Spleen (tissue), 11 donors: Measurements from ENCODE around the gene MACROD2. TPM values are rescaled to one million over a fixed set of nuclear protein-coding genes. Genes with fewer than 3 reads are reported as not detected.
"Not testable (repeated sequence)": the region's sequence is repeated elsewhere in the genome, so short reads cannot be mapped to it uniquely, and the experiment has no call there.

Experiments used
- DNase-seq: peaks from one replicate; pipeline ENCODE4 v3.0.0-alpha.2; 2020
- H3K27ac ChIP-seq, 8 donors: fragments of 200-600 bp; sonication (generic) in 7 of 8; 1 replicate in 4 of 8; 2 replicates in 4 of 8; pipeline versions ENCODE4 v1.5.0 to v1.8.0; 2016 to 2021; ENCODE audit warnings: inconsistent platforms in 4 of 8, mild to moderate bottlenecking in 4 of 8, moderate library complexity in 1 of 8
- H3K27me3 ChIP-seq, 7 donors: fragments of 200-600 bp; sonication (generic) in 6 of 7; replicated peaks in 1 of 7; 1 replicate in 4 of 7; 2 replicates in 3 of 7; pipeline versions ENCODE4 v1.5.0 to v1.8.0; 2016 to 2021; ENCODE audit warnings: inconsistent platforms in 3 of 7, mild to moderate bottlenecking in 1 of 7
- H3K36me3 ChIP-seq, 6 donors: fragments of 200-600 bp; sonication (generic) in 5 of 6; 1 replicate in 4 of 6; 2 replicates in 2 of 6; pipeline versions ENCODE4 v1.5.0 to v1.8.0; 2016 to 2021; ENCODE audit warnings: inconsistent platforms in 2 of 6
- H3K4me1 ChIP-seq, 6 donors: fragments of 200-600 bp; sonication (generic) in 5 of 6; 1 replicate in 3 of 6; 2 replicates in 3 of 6; pipeline versions ENCODE4 v1.5.0 to v1.8.0; 2016 to 2021; ENCODE audit warnings: inconsistent platforms in 3 of 6
- H3K4me3 ChIP-seq, 8 donors: fragments of 200-600 bp; sonication (generic) in 7 of 8; 1 replicate in 4 of 8; 2 replicates in 4 of 8; pipeline versions ENCODE4 v1.5.0 to v1.8.0; 2016 to 2021; ENCODE audit warnings: inconsistent platforms in 4 of 8, mild to moderate bottlenecking in 4 of 8, moderate library complexity in 2 of 8
- H3K9me3 ChIP-seq, 8 donors: fragments of 200-600 bp; sonication (generic) in 7 of 8; 1 replicate in 4 of 8; 2 replicates in 4 of 8; pipeline versions ENCODE4 v1.5.0 to v1.8.0; 2016 to 2021; ENCODE audit warnings: inconsistent platforms in 4 of 8
- POLR2A ChIP-seq, 3 donors: fragments of 450-650 bp; IDR thresholded peaks; one replicate each; pipeline ENCODE4 v1.5.1; 2017; ENCODE audit warnings: antibody characterized with exemption in 3 of 3, mild to moderate bottlenecking in 1 of 3
- POLR2AphosphoS5 ChIP-seq, 3 donors: sonication (generic); formaldehyde crosslinking; IDR thresholded peaks; one replicate each; pipeline ENCODE4 v1.5.1; 2017; ENCODE audit warnings: antibody characterized with exemption in 3 of 3
- WGBS, 5 donors: extraction: QIAGEN DNeasy Blood & Tissue Kit in 3 of 5; methylation state at CpG; one replicate each; pipeline versions ENCODE4 v1.1.5 to v1.1.7; 2013 to 2018; 5-methylcytosine and 5-hydroxymethylcytosine counted together
- intact Hi-C: fragments of 100-400 bp; cut with DNase I; formaldehyde crosslinking; loops from one replicate; pipeline ENCODE4 v1.15.0; 2023; ENCODE audit warnings: low total_unique reads
- polyA plus RNA-seq, 3 donors: library from polyadenylated mRNA; stranded (reverse); fragments of 200-250 nt; gene quantifications; one replicate each; pipeline ENCODE4 v1.2.1, GENCODE V29; 2013
- total RNA-seq, 7 donors: library from RNA; depleted of rRNA in 3 of 7; stranded (reverse); fragments of >200 nt in 3 of 7; fragmentation: NEBNext Ultra II Directional in 4 of 7; extraction: Animal tissue kit (Norgen Biotek cat#: 25700) in 4 of 7; gene quantifications; one replicate each; pipeline versions ENCODE4 v1.1.0 to v1.2.1, GENCODE V29; 2016 to 2021
- TF ChIP-seq, protein P1 (sequence below), 11 experiments: fragments of 200-600 bp in 7 of 11; fragments of 450-650 bp in 4 of 11; sonication (generic) in 4 of 11; IDR thresholded peaks in 8 of 11; conservative IDR thresholded peaks in 3 of 11; 1 replicate in 7 of 11; 2 replicates in 4 of 11; pipeline versions ENCODE4 v1.4.0 to v1.8.0; 2016 to 2021; ENCODE audit warnings: antibody characterized with exemption in 11 of 11, inconsistent platforms in 4 of 11, mild to moderate bottlenecking in 1 of 11
- donor health status: healthy with polysubstance abuse.
- donor health status: DM: no; HTN: no; CAD: no; lungs with moderate emphysema.
- donor health status: DM: no; HTN: no; CAD: no.
- donor health status: Bipolar disorder and iron deficiency.
- donor health status: healthy.
- donor health status: DM: no; HTN: no; CAD: no.
- donor health status: DM: yes; HTN: yes; CAD: no.

The MACROD2 gene
- total and polyA plus RNA-seq, 10 donors = 1.5 to 4.7 (median 3.4) TPM

DNA sequence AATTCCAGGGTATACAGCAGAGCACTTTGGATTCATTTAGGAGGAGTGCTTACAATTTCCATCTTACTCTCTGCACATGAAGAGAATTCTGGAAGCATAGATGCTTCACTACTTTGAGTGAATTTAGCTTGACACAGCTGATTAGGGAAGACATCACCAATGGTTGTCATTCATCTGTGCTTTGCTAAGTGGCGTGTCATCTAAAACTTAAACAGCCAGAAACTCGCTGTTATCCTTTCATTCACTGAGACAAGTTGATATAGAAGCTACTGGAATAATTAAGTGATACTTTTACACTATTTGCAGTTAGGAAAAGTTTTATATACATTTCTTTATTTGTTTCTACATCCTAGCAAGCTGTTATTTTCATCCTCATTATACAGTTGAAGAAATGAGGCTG lies 977.4 kb downstream of the MACROD2 start:
- no peak for TF ChIP-seq POLR2AphosphoS5 (IDR thresholded peaks at IDR 0.05)
- TF ChIP-seq, protein P1, sequence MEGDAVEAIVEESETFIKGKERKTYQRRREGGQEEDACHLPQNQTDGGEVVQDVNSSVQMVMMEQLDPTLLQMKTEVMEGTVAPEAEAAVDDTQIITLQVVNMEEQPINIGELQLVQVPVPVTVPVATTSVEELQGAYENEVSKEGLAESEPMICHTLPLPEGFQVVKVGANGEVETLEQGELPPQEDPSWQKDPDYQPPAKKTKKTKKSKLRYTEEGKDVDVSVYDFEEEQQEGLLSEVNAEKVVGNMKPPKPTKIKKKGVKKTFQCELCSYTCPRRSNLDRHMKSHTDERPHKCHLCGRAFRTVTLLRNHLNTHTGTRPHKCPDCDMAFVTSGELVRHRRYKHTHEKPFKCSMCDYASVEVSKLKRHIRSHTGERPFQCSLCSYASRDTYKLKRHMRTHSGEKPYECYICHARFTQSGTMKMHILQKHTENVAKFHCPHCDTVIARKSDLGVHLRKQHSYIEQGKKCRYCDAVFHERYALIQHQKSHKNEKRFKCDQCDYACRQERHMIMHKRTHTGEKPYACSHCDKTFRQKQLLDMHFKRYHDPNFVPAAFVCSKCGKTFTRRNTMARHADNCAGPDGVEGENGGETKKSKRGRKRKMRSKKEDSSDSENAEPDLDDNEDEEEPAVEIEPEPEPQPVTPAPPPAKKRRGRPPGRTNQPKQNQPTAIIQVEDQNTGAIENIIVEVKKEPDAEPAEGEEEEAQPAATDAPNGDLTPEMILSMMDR (IDR thresholded peaks at IDR 0.05 in 8 of 11, conservative IDR thresholded peaks at IDR 0.05 in 3 of 11) = no peak
- TF ChIP-seq POLR2A (IDR thresholded peaks at IDR 0.05) = no peak
- intact Hi-C loops = no loop called here
- H3K36me3 ChIP-seq = no peaks in the 10 kb centered on the region
- no peak overlapping the region for H3K4me3 ChIP-seq
- no peak for DNase-seq
- H3K9me3 ChIP-seq = peaks cover 0 to 4% (median 0%) of the 10 kb centered on the region in 8 donors
- H3K27me3 ChIP-seq = no peaks in the 10 kb centered on the region
- WGBS, 5 donors = 83 to 94% (median 91%) methylated on average over 2 of the region's 2 CpGs
- H3K27ac ChIP-seq = no peak overlapping the region
- no peaks in the 10 kb centered on the region for H3K4me1 ChIP-seq

DNA sequence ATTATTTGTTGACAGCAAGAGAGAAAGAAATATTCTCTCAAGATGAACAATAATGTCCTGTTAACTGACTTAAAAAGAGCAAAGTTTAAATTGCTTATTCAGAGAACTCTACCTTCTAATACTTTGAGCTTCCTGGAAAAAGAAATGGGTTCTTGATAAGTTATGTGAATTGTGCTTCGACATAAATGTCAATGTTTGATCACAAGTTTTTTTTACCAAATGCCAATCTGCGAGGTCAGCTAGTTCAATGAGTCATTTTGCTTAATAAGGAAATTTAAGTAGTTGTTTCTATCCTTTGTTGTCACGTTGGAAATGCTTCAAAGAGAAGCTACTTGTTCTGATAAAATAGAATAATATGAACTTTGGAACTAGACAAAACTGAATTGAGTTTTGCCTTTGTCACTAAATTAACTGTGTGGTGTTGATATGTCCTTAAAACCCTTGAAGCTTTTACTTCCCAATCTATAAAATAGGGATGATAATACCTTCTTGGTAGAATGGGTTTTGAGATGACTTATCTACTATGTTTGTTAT lies 984.2 kb downstream of the MACROD2 start:
- no peaks in the 10 kb centered on the region for H3K36me3 ChIP-seq
- H3K27ac ChIP-seq = no peak overlapping the region
- H3K9me3 ChIP-seq = peaks cover 0 to 35% (median 25%) of the 10 kb centered on the region in 8 donors
- H3K27me3 ChIP-seq = no peaks in the 10 kb centered on the region
- TF ChIP-seq POLR2A (IDR thresholded peaks at IDR 0.05) (no peak), POLR2AphosphoS5 (IDR thresholded peaks at IDR 0.05) (no peak)
- TF ChIP-seq, protein P1 (IDR thresholded peaks at IDR 0.05 in 8 of 11, conservative IDR thresholded peaks at IDR 0.05 in 3 of 11) = no peak
- no peak for DNase-seq
- H3K4me3 ChIP-seq = no peak overlapping the region
- H3K4me1 ChIP-seq = no peaks in the 10 kb centered on the region
- intact Hi-C loops = no loop called here
- WGBS, 5 donors = 58 to 73% (median 68%) methylated on average over 3 of the region's 3 CpGs

DNA sequence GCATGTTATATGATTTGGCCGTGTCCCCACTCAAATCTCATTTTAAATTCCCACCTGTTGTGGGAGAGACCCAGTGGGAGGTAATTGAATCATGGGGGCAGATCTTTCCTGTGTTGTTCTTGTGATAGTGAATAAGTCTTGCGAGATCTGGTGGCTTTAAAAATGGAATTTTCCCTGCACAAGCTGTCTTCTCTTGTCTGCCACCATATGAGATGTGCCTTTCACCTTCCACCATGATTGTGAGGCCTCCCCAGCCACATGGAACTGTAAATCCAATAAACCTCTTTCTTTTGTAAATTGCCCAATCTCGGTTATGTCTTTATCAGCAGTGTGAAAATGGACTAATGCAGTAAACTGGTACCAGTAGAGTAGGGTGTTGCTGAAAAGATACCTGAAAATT lies 986.2 kb downstream of the MACROD2 start:
- H3K9me3 ChIP-seq = peaks cover 0 to 38% (median 25%) of the 10 kb centered on the region in 8 donors
- H3K4me3 ChIP-seq, H3K27ac ChIP-seq, H3K27me3 ChIP-seq, H3K4me1 ChIP-seq, DNase-seq, H3K36me3 ChIP-seq: not testable (repeated sequence)
- WGBS, 5 donors = 76 to 90% (median 87%) methylated on average over 3 of the region's 3 CpGs
- intact Hi-C loops = loop anchor here (10.0 kb wide), 1 partner anchor 57 kb away; no protein-coding TSS in a partner anchor

DNA sequence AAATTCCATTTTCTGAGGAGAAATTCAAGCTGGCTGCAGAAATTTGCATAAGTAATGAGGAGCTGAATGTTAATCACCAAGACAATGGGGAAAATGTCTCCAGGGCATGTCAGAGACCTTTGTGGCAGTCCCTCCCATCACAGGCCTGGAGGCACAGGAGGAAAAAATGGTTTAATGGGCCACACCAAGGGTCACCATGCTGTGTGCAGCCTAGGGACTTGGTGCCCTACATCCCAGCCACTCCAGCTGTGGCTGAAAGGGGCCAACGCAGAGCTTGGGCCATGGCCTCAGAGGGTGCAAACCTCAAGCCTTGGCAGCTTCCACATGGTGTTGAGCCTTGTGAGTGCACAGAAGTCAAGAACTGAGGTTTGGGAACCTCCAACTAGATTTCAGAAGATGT lies 987.0 kb downstream of the MACROD2 start:
- not testable (repeated sequence) for H3K4me1 ChIP-seq, H3K27ac ChIP-seq, H3K36me3 ChIP-seq, H3K4me3 ChIP-seq, DNase-seq, H3K27me3 ChIP-seq
- intact Hi-C loops = loop anchor here (10.0 kb wide), 1 partner anchor 58 kb away; no protein-coding TSS in a partner anchor
- 86 to 100% (median 89%) methylated on average over 1 of the region's 1 CpG for WGBS, 5 donors
- H3K9me3 ChIP-seq = peaks cover 0 to 38% (median 25%) of the 10 kb centered on the region in 8 donors

DNA sequence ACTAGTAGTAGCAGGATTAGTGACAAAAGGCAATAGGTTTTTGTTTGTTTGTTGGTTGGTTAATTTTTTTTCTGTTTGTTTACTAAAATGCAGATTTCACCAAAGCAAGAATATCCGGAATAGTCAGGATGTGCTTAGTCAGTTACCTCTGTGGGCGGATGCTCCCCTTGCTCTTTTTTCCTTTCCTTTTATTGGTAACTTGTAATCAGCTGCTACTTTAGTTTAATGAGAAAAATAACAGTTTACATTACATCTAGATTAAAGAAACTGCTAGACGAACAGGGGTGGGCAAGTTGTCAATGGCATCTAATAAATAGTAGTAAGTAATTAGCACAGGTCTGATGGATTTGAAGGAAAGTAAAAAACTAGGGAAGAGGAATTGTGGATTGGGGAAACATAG lies 989.0 kb downstream of the MACROD2 start:
- H3K4me1 ChIP-seq = no peaks in the 10 kb centered on the region
- 73 to 89% (median 75%) methylated on average over 3 of the region's 3 CpGs for WGBS, 5 donors
- TF ChIP-seq, protein P1 (IDR thresholded peaks at IDR 0.05 in 8 of 11, conservative IDR thresholded peaks at IDR 0.05 in 3 of 11) = no peak
- TF ChIP-seq POLR2A (IDR thresholded peaks at IDR 0.05) = no peak
- H3K36me3 ChIP-seq = no peaks in the 10 kb centered on the region
- peaks cover 0 to 38% (median 25%) of the 10 kb centered on the region in 8 donors for H3K9me3 ChIP-seq
- no peak overlapping the region for H3K4me3 ChIP-seq
- H3K27me3 ChIP-seq = no peaks in the 10 kb centered on the region
- no peak for DNase-seq
- no peak overlapping the region for H3K27ac ChIP-seq
- intact Hi-C loops = loop anchor here (10.0 kb wide), 1 partner anchor 60 kb away; no protein-coding TSS in a partner anchor
